Mammary epithelial cell (primary cell): Measurements from ENCODE around the gene DNAJC27.

Experiments
- CTCF ChIP-seq, 2 donors: IDR thresholded peaks in 1 of 2; conservative IDR thresholded peaks in 1 of 2; 2 replicates each; pipeline ENCODE4 v1.5.1; 2011 to 2012; ENCODE audit warnings: inconsistent platforms in 2 of 2, low read length in 2 of 2, mild to moderate bottlenecking in 2 of 2, control low read depth in 1 of 2, low read depth in 1 of 2; ENCODE audit not compliant: insufficient read depth in 1 of 2; ENCODE audit errors: extremely low read depth in 1 of 2
- EZH2 ChIP-seq: IDR thresholded peaks from 2 replicates; pipeline ENCODE4 v1.6.1; 2012; ENCODE audit warnings: low read length, inconsistent platforms, borderline replicate concordance

DNA sequence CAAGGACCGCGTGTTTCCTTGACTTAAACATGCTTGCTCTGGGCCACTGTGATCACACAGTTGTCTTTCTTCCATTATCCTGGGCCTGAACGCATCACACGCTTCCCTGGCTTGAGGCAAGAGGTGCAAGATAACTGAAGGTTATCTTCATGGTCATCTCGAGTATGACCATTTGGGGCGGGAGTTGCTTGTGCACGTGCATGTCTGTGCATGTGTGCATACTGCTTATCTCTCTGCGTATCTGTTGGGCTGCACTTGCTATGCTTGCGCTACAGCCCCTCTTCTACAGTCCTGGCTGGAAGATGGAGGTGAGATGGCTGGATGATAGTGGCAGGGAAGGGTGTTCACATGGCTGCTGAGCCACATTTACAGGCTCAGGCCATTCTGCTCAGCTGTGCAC is 42.9 kb upstream of the DNAJC27 start:
- TF ChIP-seq CTCF (conservative IDR thresholded peaks at IDR 0.05 in 1 of 2, IDR thresholded peaks at IDR 0.05 in 1 of 2; ENCODE audit: extremely low read depth in 1 of 2, insufficient read depth in 1 of 2, low read depth in 1 of 2, low read length in 2 of 2) (no peak), EZH2 (no peak)
